ENCODE results near the gene PTPRU. TPM values are rescaled to one million over a fixed set of nuclear protein-coding genes. Genes with fewer than 3 reads are reported as not detected.

Gene PTPRU
- total and polyA plus RNA-seq, 2 of the 8 experiments (the other 6 are each of a cell fraction or from before 2014, with no cell fraction given): 33.8 to 41.8 TPM

DNA sequence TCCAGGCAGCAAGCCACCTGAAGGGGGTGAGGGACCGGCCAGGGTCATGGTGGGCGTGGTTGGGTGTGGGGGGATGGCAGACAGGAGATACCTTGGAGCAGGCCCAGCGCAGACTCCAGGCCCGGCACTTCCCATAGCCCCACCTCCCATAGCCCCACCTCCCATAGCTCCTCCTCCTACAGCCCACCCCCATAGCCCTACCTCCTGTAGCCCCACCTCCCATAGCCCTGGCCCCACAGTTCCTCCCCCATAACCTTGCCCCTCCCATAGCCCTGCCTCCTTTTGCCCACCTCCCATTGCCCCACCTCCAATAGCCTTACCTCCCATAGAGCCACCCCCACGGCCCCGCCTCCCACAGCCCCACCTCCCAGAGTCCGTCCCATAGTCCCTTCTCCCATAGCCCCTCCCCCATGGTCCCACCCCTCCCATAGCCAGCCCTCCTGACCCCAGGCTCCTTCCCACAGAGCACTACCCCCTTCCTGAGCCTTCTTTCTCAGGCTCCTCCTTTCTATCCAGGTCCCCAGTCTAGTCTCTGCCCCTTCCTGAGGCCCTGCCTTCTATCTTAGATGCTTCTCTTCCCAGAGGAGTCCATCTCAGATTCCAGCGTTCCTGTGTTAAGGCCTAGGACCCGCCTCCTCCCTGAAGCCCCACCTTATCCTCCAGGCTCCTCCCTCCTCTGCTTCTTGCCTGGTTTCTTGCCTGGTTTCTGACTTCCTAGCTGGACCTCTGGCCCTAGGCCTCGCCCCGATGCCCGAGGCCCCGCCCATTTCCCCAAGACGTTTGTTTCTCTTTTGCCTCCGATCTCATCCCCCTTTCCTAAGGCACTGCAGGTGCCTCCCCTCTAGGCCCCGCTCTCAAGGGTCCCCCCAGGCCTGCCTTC lies 46.8 kb downstream of the PTPRU start:
- 0 out of 2 replicates have a peak overlapping the region, but pooled peaks have one; percentile 87 for H2BK12ac ChIP-seq (ENCODE audit: low read depth, low read length)
- no peak overlapping the region for H3K23ac ChIP-seq (ENCODE audit: insufficient read length)
- H4K8ac ChIP-seq (ENCODE audit: extremely low read depth, insufficient read depth, low read length): peak overlapping the region; percentile 64; the same call in 1 of the 2 replicates
- H3K14ac ChIP-seq (ENCODE audit: insufficient read length): no peak overlapping the region
- peaks cover 0 to 3% (median 0%) of the 10 kb centered on the region in 4 experiments; a peak in 1 of 8 replicates for H3K36me3 ChIP-seq (ENCODE audit: control insufficient read depth in 2 of 4, insufficient read depth in 4 of 4, low read length in 3 of 4)
- H3K27me3 ChIP-seq (replicated peaks in 1 of 4; ENCODE audit: control insufficient read depth in 3 of 4, extremely low read depth in 1 of 4, insufficient read depth in 3 of 4, low read length in 3 of 4): no peaks in the 10 kb centered on the region
- no peaks in the 10 kb centered on the region for H4K20me1 ChIP-seq (replicated peaks in 1 of 2; ENCODE audit: control insufficient read depth in 1 of 2, insufficient read depth in 2 of 2, low read length in 2 of 2)
- H3K18ac ChIP-seq (ENCODE audit: extremely low read depth, low read length): peak overlapping the region; percentile 87
- H4K91ac ChIP-seq (replicated peaks; ENCODE audit: insufficient read length, low read length): no peak overlapping the region
- H3K9me3 ChIP-seq (ENCODE audit: insufficient read depth in 2 of 2, low read depth in 1 of 2, low read length in 1 of 2): no peaks in the 10 kb centered on the region
- DNase-seq (ENCODE audit: low read depth in 1 of 2, low spot score in 2 of 2) (peak; percentile 93 to 98), FAIRE-seq (peak; percentile 98)
- H2AK5ac ChIP-seq (ENCODE audit: low read depth, low read length): no peak overlapping the region
- no peak overlapping the region for H2BK120ac ChIP-seq (replicated peaks; ENCODE audit: low read depth, low read length)
- no peak overlapping the region for H2BK20ac ChIP-seq (ENCODE audit: low read length)
- no peaks in the 10 kb centered on the region for H3K79me2 ChIP-seq (ENCODE audit: control insufficient read depth in 1 of 2, insufficient read depth in 2 of 2, low read length in 2 of 2)
- no peak overlapping the region for H3K56ac ChIP-seq (replicated peaks; ENCODE audit: insufficient read length, low read depth, low read length)
- H3K4ac ChIP-seq (replicated peaks; ENCODE audit: insufficient read length, low read depth, low read length): no peak overlapping the region
- H3K9ac ChIP-seq (replicated peaks in 1 of 4; ENCODE audit: extremely low read depth in 1 of 4, low read depth in 3 of 4, low read length in 3 of 4): peak overlapping the region in 2 of 4 experiments; percentile 33 to 38; a peak in 3 of 7 replicates
- 0 out of 2 replicates have a peak overlapping the region, but pooled peaks have one; percentile 61 for H2BK15ac ChIP-seq (ENCODE audit: low read length)
- ChIA-PET CTCF (ENCODE audit: partially characterized antibody) (interaction anchor here (0.6 to 2.0 kb wide), 6 partner anchors 10 to 1052 kb away, joined by 3 to 5 read pairs (median 4); no protein-coding TSS in a partner anchor), POLR2A (ENCODE audit: partially characterized antibody) (interaction anchor here (0.7 to 1.5 kb wide), 4 partner anchors 12 to 23 kb away, joined by 3 to 5 read pairs (median 4); no protein-coding TSS in a partner anchor)
- peak overlapping the region; percentile 60 for H3K27ac ChIP-seq (ENCODE audit: low read depth, low read length)
- H3K4me1 ChIP-seq (replicated peaks in 1 of 4; ENCODE audit: control insufficient read depth in 3 of 4, insufficient read depth in 4 of 4, low read length in 3 of 4): peaks cover 0 to 16% (median 12%) of the 10 kb centered on the region in 4 experiments; a peak in 6 of 7 replicates
- peak overlapping the region; percentile 35 to 58 (median 46); a peak in 7 of 8 replicates for H3K4me3 ChIP-seq (ENCODE audit: extremely low read depth in 1 of 4, insufficient read depth in 2 of 4, low read depth in 3 of 4, low read length in 4 of 4)
- WGBS, 2 experiments (ENCODE audit: extremely low coverage in 1 of 2, insufficient coverage in 1 of 2, insufficient read length in 1 of 2, insufficient replicate concordance in 2 of 2, low coverage in 1 of 2, low lambda C conversion rate in 2 of 2, missing lambda C conversion rate in 1 of 2): 5% methylated on average over 12 of the region's 16 CpGs; no CpG with 5 or more reads in 1 of the 2 experiments
- peak overlapping the region; percentile 77 for H3K4me2 ChIP-seq (ENCODE audit: insufficient read depth in 1 of 2, low read depth in 2 of 2, low read length in 2 of 2)
- 0 out of 2 replicates have a peak overlapping the region, but pooled peaks have one; percentile 85 for H2AFZ ChIP-seq (ENCODE audit: low read length)
- peak overlapping the region; percentile 85 for H2BK5ac ChIP-seq (ENCODE audit: low read depth, low read length)
- H4K5ac ChIP-seq (ENCODE audit: insufficient read length, low read depth, low read length): peak overlapping the region; percentile 7
- peaks cover 4% of the 10 kb centered on the region for H3K23me2 ChIP-seq (ENCODE audit: low read depth, low read length)
- H3K79me1 ChIP-seq (ENCODE audit: low read depth, low read length): peaks cover 4% of the 10 kb centered on the region; the same call in 1 of the 2 replicates
- TF ChIP-seq, protein P1, sequence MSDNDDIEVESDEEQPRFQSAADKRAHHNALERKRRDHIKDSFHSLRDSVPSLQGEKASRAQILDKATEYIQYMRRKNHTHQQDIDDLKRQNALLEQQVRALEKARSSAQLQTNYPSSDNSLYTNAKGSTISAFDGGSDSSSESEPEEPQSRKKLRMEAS (IDR thresholded peaks at IDR 0.05): 0 out of 2 replicates have a peak, but pooled peaks have one; percentile 23
- TF ChIP-seq JUN (IDR thresholded peaks at IDR 0.05; ENCODE audit: low read depth, low read length) (no peak), POLR2A (IDR thresholded peaks at IDR 0.05; ENCODE audit: control extremely low read depth in 1 of 2, low read depth in 2 of 2, low read length in 2 of 2) (no peak), RFX5 (IDR thresholded peaks at IDR 0.05; ENCODE audit: borderline replicate concordance, low read depth, low read length) (no peak), EP300 (IDR thresholded peaks at IDR 0.05; ENCODE audit: borderline replicate concordance in 1 of 2, low read depth in 2 of 2, low read length in 2 of 2) (no peak), EGR1 (IDR thresholded peaks at IDR 0.05; ENCODE audit: borderline replicate concordance, low read depth, low read length) (no peak), NRF1 (IDR thresholded peaks at IDR 0.05; ENCODE audit: low read depth, low read length) (peak; percentile 36; the same call in 1 of the 2 replicates), CTBP2 (IDR thresholded peaks at IDR 0.05; ENCODE audit: borderline replicate concordance, insufficient read depth, insufficient read length, low read length) (no peak), SIRT6 (IDR thresholded peaks at IDR 0.05; ENCODE audit: low read length) (no peak), SUZ12 (IDR thresholded peaks at IDR 0.05; ENCODE audit: low read length) (no peak), CEBPB (IDR thresholded peaks at IDR 0.05; ENCODE audit: low read depth, low read length) (no peak)

Measured in H1 (cell line).